ENCODE results near the gene DNAJC22. TPM values are rescaled to one million over a fixed set of nuclear protein-coding genes. Genes with fewer than 3 reads are reported as not detected.

DNAJC22 gene
- total and polyA plus RNA-seq, 9 of the 15 experiments (the other 6 are each of a cell fraction or from before 2014, with no cell fraction given) = 0.10 to 1.2 (median 0.47) TPM

DNA sequence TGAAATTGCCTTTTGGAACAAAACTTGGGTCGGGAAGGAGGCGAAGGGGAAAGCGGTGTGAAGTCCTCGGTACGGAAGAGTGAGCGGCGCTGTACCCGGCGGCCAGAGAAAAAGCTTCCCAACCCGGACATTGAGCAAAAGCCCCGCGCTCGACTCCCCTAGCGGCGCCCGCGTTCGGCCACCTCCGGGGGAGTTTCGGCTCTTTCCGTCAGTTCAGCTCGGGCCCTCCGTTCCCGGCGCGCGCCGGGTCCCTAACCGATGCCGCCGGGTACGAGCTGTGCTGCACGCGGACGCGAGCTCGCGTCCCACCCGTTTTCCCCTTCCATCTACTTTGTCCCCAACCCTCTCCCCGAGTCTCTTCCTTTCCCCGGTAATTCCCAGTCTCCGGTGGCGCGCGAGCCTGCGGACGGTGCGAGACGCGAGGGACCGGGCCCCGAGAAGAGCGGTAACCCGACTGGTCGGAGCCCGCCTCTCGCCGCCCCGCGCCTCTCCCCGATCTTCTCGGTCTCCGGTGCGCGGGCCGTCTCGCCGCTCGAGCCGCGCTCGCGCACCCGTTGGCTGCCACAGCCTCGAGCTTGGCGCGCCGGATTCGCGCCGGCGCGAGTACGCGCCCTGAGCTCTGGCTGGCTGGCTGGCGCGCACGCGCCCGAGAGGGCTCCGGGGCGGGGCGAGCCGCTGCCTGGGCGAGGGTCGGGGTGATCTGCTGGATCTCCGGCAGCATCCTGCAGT is 20.1 kb downstream of the DNAJC22 start (continued):
- no peak for TF ChIP-seq THRA (IDR thresholded peaks at IDR 0.05)
- TF ChIP-seq TCF7L2 (IDR thresholded peaks at IDR 0.05; ENCODE audit: low read depth, low read length) = no peak
- no peak for TF ChIP-seq PRPF4 (IDR thresholded peaks at IDR 0.05; ENCODE audit: insufficient read depth, low read depth, low read length, poor library complexity, severe bottlenecking)
- no peak for TF ChIP-seq ETV6 (IDR thresholded peaks at IDR 0.05; ENCODE audit: borderline replicate concordance in 1 of 2, low read depth in 2 of 2, low read length in 1 of 2)
- no peak for TF ChIP-seq ETV6 (CRISPR knock-in tag; IDR thresholded peaks at IDR 0.05; ENCODE audit: borderline replicate concordance)
- TF ChIP-seq CBFA2T3 (IDR thresholded peaks at IDR 0.05) = no peak
- peak; percentile 86 for TF ChIP-seq CCNT2 (IDR thresholded peaks at IDR 0.05; ENCODE audit: borderline replicate concordance, extremely low read depth, insufficient read length, low read depth, low read length)
- TF ChIP-seq ZC3H4 (CRISPR knock-in tag; IDR thresholded peaks at IDR 0.05; ENCODE audit: borderline replicate concordance) = no peak
- TF ChIP-seq XRCC5 (IDR thresholded peaks at IDR 0.05; ENCODE audit: low read depth, low read length) = no peak
- TF ChIP-seq, protein P1, sequence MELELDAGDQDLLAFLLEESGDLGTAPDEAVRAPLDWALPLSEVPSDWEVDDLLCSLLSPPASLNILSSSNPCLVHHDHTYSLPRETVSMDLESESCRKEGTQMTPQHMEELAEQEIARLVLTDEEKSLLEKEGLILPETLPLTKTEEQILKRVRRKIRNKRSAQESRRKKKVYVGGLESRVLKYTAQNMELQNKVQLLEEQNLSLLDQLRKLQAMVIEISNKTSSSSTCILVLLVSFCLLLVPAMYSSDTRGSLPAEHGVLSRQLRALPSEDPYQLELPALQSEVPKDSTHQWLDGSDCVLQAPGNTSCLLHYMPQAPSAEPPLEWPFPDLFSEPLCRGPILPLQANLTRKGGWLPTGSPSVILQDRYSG (tag; conservative IDR thresholded peaks at IDR 0.05; ENCODE audit: low read depth) = peak; percentile 79
- no peak for TF ChIP-seq DACH1 (IDR thresholded peaks at IDR 0.05; ENCODE audit: partially characterized antibody)
- TF ChIP-seq HMG20B (CRISPR knock-in tag; IDR thresholded peaks at IDR 0.05) = no peak
- no peak for TF ChIP-seq SMARCA4 (IDR thresholded peaks at IDR 0.05)
- no peak for TF ChIP-seq CBX8 (IDR thresholded peaks at IDR 0.05; ENCODE audit: borderline replicate concordance, extremely low read depth, low read depth, low read length, poor library complexity, severe bottlenecking)
- no peak for TF ChIP-seq IRF9 (tag; IDR thresholded peaks at IDR 0.05)
- no peak for TF ChIP-seq CSDE1 (IDR thresholded peaks at IDR 0.05)
- no peak for TF ChIP-seq RBM25 (IDR thresholded peaks at IDR 0.05; ENCODE audit: low read depth, low read length, severe bottlenecking)
- peak; percentile 15; the same call in 1 of the 2 replicates for TF ChIP-seq TEAD4 (IDR thresholded peaks at IDR 0.05; ENCODE audit: low read length)
- no peak for TF ChIP-seq TEAD4 (CRISPR knock-in tag; IDR thresholded peaks at IDR 0.05; ENCODE audit: borderline replicate concordance)
- TF ChIP-seq PCBP2 (IDR thresholded peaks at IDR 0.05; ENCODE audit: low read depth, low read length, poor library complexity, severe bottlenecking) = no peak
- peak; percentile 84 for TF ChIP-seq POLR2B (IDR thresholded peaks at IDR 0.05; ENCODE audit: low read depth, partially characterized antibody)
- TF ChIP-seq NCOA6 (IDR thresholded peaks at IDR 0.05) = no peak
- TF ChIP-seq ZFX (CRISPR knock-in tag; IDR thresholded peaks at IDR 0.05) = peak; percentile 92
